AG04450 (cell line): ENCODE data around the gene THAP12. TPM values are rescaled to one million over a fixed set of nuclear protein-coding genes. Genes with fewer than 3 reads are reported as not detected.

Source experiments
- CTCF ChIA-PET: fragments of 300-600, 350-600 bp; formaldehyde crosslinking; extraction: SDS; loops from one replicate; lab custom pipeline; 2022; ENCODE audit warnings: antibody characterized with exemption, inconsistent platforms; lab: Charles Lee
- POLR2A ChIA-PET: fragments of 350-600 bp; formaldehyde crosslinking; extraction: SDS; loops from one replicate; lab custom pipeline; 2021; ENCODE audit warnings: antibody characterized with exemption, inconsistent platforms; lab: Yijun Ruan, JAX
- DNase-seq: peaks from one replicate; pipeline ENCODE4 v3.0.0-alpha.2; 2011; ENCODE audit warnings: low read depth, low spot score
- H3K27ac ChIP-seq: one replicate; pipeline ENCODE4 v1.5.1; 2012; ENCODE audit warnings: low read depth, low read length, control low read depth
- H3K27me3 ChIP-seq: one replicate; pipeline ENCODE4 v1.6.0; 2012; ENCODE audit warnings: low read length; ENCODE audit not compliant: control insufficient read depth, insufficient read depth
- H3K4me3 ChIP-seq: 2 replicates; pipeline ENCODE4 v1.5.1; 2011; ENCODE audit warnings: mild to moderate bottlenecking, low read depth, low read length, control low read depth
- H3K9me3 ChIP-seq: 2 replicates; pipeline ENCODE4 v1.5.1; 2012; ENCODE audit warnings: low read length; ENCODE audit not compliant: control insufficient read depth, insufficient read depth
- CTCF ChIP-seq: IDR thresholded peaks from 2 replicates; pipeline ENCODE4 v1.5.1; 2011; ENCODE audit warnings: low read depth, low read length, control low read depth, inconsistent platforms
- polyA plus RNA-seq: library from polyadenylated mRNA; depleted of rRNA; stranded (reverse); fragments of >200 nt; gene quantifications from 2 replicates; pipeline ENCODE4 v1.2.3, GENCODE V29; 2011

The THAP12 gene
- polyA plus RNA-seq, 1 experiment: 54.7 TPM

- ChIA-PET CTCF (interaction anchor here (0.5 to 1.2 kb wide), 3 partner anchors 11 to 183 kb away, joined by 3 read pairs; no protein-coding TSS in a partner anchor), POLR2A (no interaction called here)
- Histone ChIP-seq H3K27ac (no peak overlapping the region), H3K4me3 (no peak overlapping the region), H3K27me3 (peaks cover 14% of the 10 kb centered on the region), H3K9me3 (peaks cover 6% of the 10 kb centered on the region)
- DNase-seq: no peak
- no peak for TF ChIP-seq CTCF
Observed at GRCh38 chr11:76329983-76330382, 50.9 kb downstream of the THAP12 start.

- Histone ChIP-seq H3K4me3 (no peak overlapping the region), H3K27me3 (peaks cover 14% of the 10 kb centered on the region), H3K9me3 (peaks cover 2% of the 10 kb centered on the region; the same call in 1 of the 2 replicates), H3K27ac (no peak overlapping the region)
- no peak for TF ChIP-seq CTCF
- DNase-seq: peak; percentile 23
- CTCF ChIA-PET: interaction anchor here (1.2 to 2.7 kb wide), 2 partner anchors 11 to 15 kb away, joined by 3 to 14 read pairs; no protein-coding TSS in a partner anchor
- POLR2A ChIA-PET: interaction anchor here (0.7 to 0.8 kb wide), 2 partner anchors 121 to 695 kb away, joined by 3 to 4 read pairs; no protein-coding TSS in a partner anchor
Observed at GRCh38 chr11:76329084-76329648, 51.8 kb downstream of the THAP12 start.

GRCh38 chr11:76327756-76328388, 53.1 kb downstream of the THAP12 start:
- DNase-seq: no peak
- no peak for TF ChIP-seq CTCF
- no peaks in the 10 kb centered on the region for H3K9me3 ChIP-seq
- no peak overlapping the region for H3K27ac ChIP-seq
- ChIA-PET CTCF (interaction anchor here (1.9 to 2.7 kb wide), 2 partner anchors 10 to 120 kb away, joined by 5 to 14 read pairs; no protein-coding TSS in a partner anchor), POLR2A (no interaction called here)
- peaks cover 14% of the 10 kb centered on the region for H3K27me3 ChIP-seq
- no peak overlapping the region for H3K4me3 ChIP-seq

GRCh38 chr11:76327202-76327601, 53.7 kb downstream of the THAP12 start:
- no peaks in the 10 kb centered on the region for H3K9me3 ChIP-seq
- no peak for DNase-seq
- peaks cover 21% of the 10 kb centered on the region for H3K27me3 ChIP-seq
- H3K4me3 ChIP-seq: no peak overlapping the region
- no peak for TF ChIP-seq CTCF
- CTCF ChIA-PET: interaction anchor here (1.9 to 2.7 kb wide), 2 partner anchors 9 to 119 kb away, joined by 5 to 14 read pairs; no protein-coding TSS in a partner anchor
- POLR2A ChIA-PET: no interaction called here
- no peak overlapping the region for H3K27ac ChIP-seq

- Histone ChIP-seq H3K27ac (no peak overlapping the region), H3K4me3 (no peak overlapping the region), H3K9me3 (no peaks in the 10 kb centered on the region), H3K27me3 (peaks cover 34% of the 10 kb centered on the region)
- no peak for TF ChIP-seq CTCF
- no peak for DNase-seq
- ChIA-PET CTCF (no interaction called here), POLR2A (no interaction called here)
Observed at GRCh38 chr11:76325185-76325584, 55.7 kb downstream of the THAP12 start.
